H9 (cell line): ENCODE data around the gene CTNNB1. TPM values are rescaled to one million over a fixed set of nuclear protein-coding genes. Genes with fewer than 3 reads are reported as not detected.

Experiments used
- DNase-seq: peaks from one replicate; pipeline ENCODE4 v3.0.0-alpha.2; 2017
- H2AFZ ChIP-seq: one replicate; pipeline ENCODE4 v1.6.1; 2013; ENCODE audit warnings: mild to moderate bottlenecking, low read length, control low read depth, moderate library complexity
- H2AK5ac ChIP-seq: 2 replicates; pipeline ENCODE4 v1.6.1; 2013; ENCODE audit warnings: low read length, control low read depth, mixed read lengths; ENCODE audit not compliant: insufficient read length
- H2BK120ac ChIP-seq: one replicate; pipeline ENCODE4 v1.6.1; 2013; ENCODE audit warnings: low read depth, mild to moderate bottlenecking, low read length, control low read depth, inconsistent platforms; ENCODE audit not compliant: poor library complexity, severe bottlenecking
- H2BK12ac ChIP-seq: 2 replicates; pipeline ENCODE4 v1.6.1; 2013; ENCODE audit warnings: low read length, control low read depth, mixed read lengths, low read depth; ENCODE audit not compliant: insufficient read length
- H2BK15ac ChIP-seq: 2 replicates; pipeline ENCODE4 v1.6.1; 2013; ENCODE audit warnings: low read depth, low read length, control low read depth
- H2BK20ac ChIP-seq: one replicate; pipeline ENCODE4 v1.6.1; 2013; ENCODE audit warnings: low read depth, mild to moderate bottlenecking, low read length, control low read depth, inconsistent platforms; ENCODE audit not compliant: poor library complexity, severe bottlenecking
- H2BK5ac ChIP-seq: 2 replicates; pipeline ENCODE4 v1.6.1; 2013; ENCODE audit warnings: low read length, control low read depth, mixed read lengths; ENCODE audit not compliant: insufficient read length
- H3K14ac ChIP-seq: 2 replicates; pipeline ENCODE4 v1.6.1; 2013; ENCODE audit warnings: low read length, control low read depth; ENCODE audit not compliant: insufficient read depth
- H3K18ac ChIP-seq: 2 replicates; pipeline ENCODE4 v1.6.1; 2013; ENCODE audit warnings: low read depth, mild to moderate bottlenecking, mixed read lengths, low read length, control low read depth; ENCODE audit not compliant: insufficient read length
- H3K23ac ChIP-seq: 2 replicates; pipeline ENCODE4 v1.6.1; 2013; ENCODE audit warnings: low read length, control low read depth, mixed read lengths, low read depth; ENCODE audit not compliant: insufficient read length
- H3K23me2 ChIP-seq: 2 replicates; pipeline ENCODE4 v1.6.1; 2013; ENCODE audit warnings: low read depth, mild to moderate bottlenecking, mixed read lengths, low read length, control low read depth; ENCODE audit not compliant: insufficient read length, poor library complexity, severe bottlenecking
- H3K27ac ChIP-seq: 2 replicates; pipeline ENCODE4 v1.5.1; 2013; ENCODE audit warnings: low read length, control low read depth, mixed read lengths, low read depth; ENCODE audit not compliant: insufficient read length
- H3K27me3 ChIP-seq: 2 replicates; pipeline ENCODE4 v1.6.1; 2013; ENCODE audit warnings: low read length, control low read depth, inconsistent platforms; ENCODE audit not compliant: insufficient read depth
- H3K4ac ChIP-seq: 2 replicates; pipeline ENCODE4 v1.6.1; 2013; ENCODE audit warnings: low read depth, mild to moderate bottlenecking, control low read depth, inconsistent platforms, low read length, moderate library complexity
- H3K4me1 ChIP-seq: 2 replicates; pipeline ENCODE4 v1.6.1; 2013; ENCODE audit warnings: low read length, control low read depth, inconsistent platforms; ENCODE audit not compliant: insufficient read depth
- H3K4me2 ChIP-seq: 2 replicates; pipeline ENCODE4 v1.6.1; 2013; ENCODE audit warnings: low read length, control low read depth, mixed read lengths; ENCODE audit not compliant: insufficient read length, insufficient read depth
- H3K56ac ChIP-seq: 2 replicates; pipeline ENCODE4 v1.6.1; 2013; ENCODE audit warnings: low read depth, mild to moderate bottlenecking, mixed read lengths, low read length, control low read depth; ENCODE audit not compliant: insufficient read length
- H3K79me1 ChIP-seq: 2 replicates; pipeline ENCODE4 v1.6.1; 2013; ENCODE audit warnings: low read depth, mild to moderate bottlenecking, moderate library complexity, low read length, control low read depth, inconsistent platforms; ENCODE audit not compliant: insufficient read depth, poor library complexity, severe bottlenecking
- H3K79me2 ChIP-seq: 2 replicates; pipeline ENCODE4 v1.6.1; 2013; ENCODE audit warnings: low read length, control low read depth, inconsistent platforms; ENCODE audit not compliant: insufficient read depth
- H3K9ac ChIP-seq: 2 replicates; pipeline ENCODE4 v1.6.1; 2013; ENCODE audit warnings: low read length, control low read depth, mixed read lengths; ENCODE audit not compliant: insufficient read length; ENCODE audit errors: extremely low read depth
- H3K9me3 ChIP-seq: one replicate; pipeline ENCODE4 v1.6.1; 2013; ENCODE audit warnings: low read depth, low read length, inconsistent platforms; ENCODE audit not compliant: control insufficient read depth
- H3T11ph ChIP-seq: one replicate; pipeline ENCODE4 v1.6.1; 2013; ENCODE audit warnings: mild to moderate bottlenecking, low read length, control low read depth, inconsistent platforms
- H4K20me1 ChIP-seq: one replicate; pipeline ENCODE4 v1.6.1; 2013; ENCODE audit not compliant: control insufficient read depth, insufficient read length, insufficient read depth
- H4K5ac ChIP-seq: 2 replicates; pipeline ENCODE4 v1.6.1; 2013; ENCODE audit warnings: low read depth, mild to moderate bottlenecking, mixed read lengths, low read length, control low read depth; ENCODE audit not compliant: insufficient read length
- H4K8ac ChIP-seq: replicated peaks from 2 replicates; pipeline ENCODE4 v1.6.1; 2013; ENCODE audit warnings: low read length, control low read depth, mixed read lengths, low read depth; ENCODE audit not compliant: insufficient read length
- H4K91ac ChIP-seq: 2 replicates; pipeline ENCODE4 v1.6.1; 2013; ENCODE audit warnings: low read depth, mild to moderate bottlenecking, moderate library complexity, mixed read lengths, low read length, control low read depth; ENCODE audit not compliant: insufficient read length
- H3K27ac Mint-ChIP-seq, 3 experiments: 2 replicates in 2 of 3; 3 replicates in 1 of 3; pipeline ENCODE4 v1.8.0; 2020 to 2021; ENCODE audit warnings: mixed read lengths in 3 of 3, mild to moderate bottlenecking in 1 of 3, moderate library complexity in 1 of 3
- H3K27me3 Mint-ChIP-seq: 2 replicates; pipeline ENCODE4 v1.8.0; 2021; ENCODE audit warnings: low read depth, mild to moderate bottlenecking, moderate library complexity, mixed read lengths
- H3K36me3 Mint-ChIP-seq, 3 experiments: 2 replicates in 2 of 3; 3 replicates in 1 of 3; pipeline ENCODE4 v1.8.0; 2020 to 2021; ENCODE audit warnings: low read depth in 3 of 3, mixed read lengths in 3 of 3; ENCODE audit not compliant: insufficient read depth in 1 of 3
- H3K4me1 Mint-ChIP-seq, 2 experiments: 2 replicates each; pipeline ENCODE4 v1.8.0; 2020; ENCODE audit warnings: mixed read lengths in 2 of 2
- H3K4me3 Mint-ChIP-seq, 2 experiments: 2 replicates in 1 of 2; 3 replicates in 1 of 2; pipeline ENCODE4 v1.8.0; 2020 to 2021; ENCODE audit warnings: mild to moderate bottlenecking in 2 of 2, mixed read lengths in 2 of 2, moderate library complexity in 1 of 2
- H3K9me3 Mint-ChIP-seq, 2 experiments: 2 replicates in 1 of 2; 3 replicates in 1 of 2; pipeline ENCODE4 v1.8.0; 2020; ENCODE audit warnings: mild to moderate bottlenecking in 2 of 2, mixed read lengths in 2 of 2, moderate library complexity in 1 of 2
- WGBS: extraction: QIAGEN DNeasy Blood & Tissue Kit; methylation state at CpG from one replicate; pipeline ENCODE4 v1.1.7; 2013; ENCODE audit warnings: missing lambda C conversion rate, low lambda C conversion rate, mixed read lengths; ENCODE audit not compliant: insufficient read length; ENCODE audit errors: extremely low coverage; 5-methylcytosine and 5-hydroxymethylcytosine counted together
- total RNA-seq: library from RNA; stranded (reverse); gene quantifications from 2 replicates; pipeline ENCODE4 v1.2.1, GENCODE V29; 2021
- TF ChIP-seq, protein P1 (sequence below): fragments of 200-600 bp; sonication (generic); conservative IDR thresholded peaks from 3 replicates; pipeline ENCODE4 v1.8.0; 2021; ENCODE audit warnings: antibody characterized with exemption, mild to moderate bottlenecking

Gene CTNNB1
- total RNA-seq, 1 experiment from 2014 or later: 500 TPM

DNA sequence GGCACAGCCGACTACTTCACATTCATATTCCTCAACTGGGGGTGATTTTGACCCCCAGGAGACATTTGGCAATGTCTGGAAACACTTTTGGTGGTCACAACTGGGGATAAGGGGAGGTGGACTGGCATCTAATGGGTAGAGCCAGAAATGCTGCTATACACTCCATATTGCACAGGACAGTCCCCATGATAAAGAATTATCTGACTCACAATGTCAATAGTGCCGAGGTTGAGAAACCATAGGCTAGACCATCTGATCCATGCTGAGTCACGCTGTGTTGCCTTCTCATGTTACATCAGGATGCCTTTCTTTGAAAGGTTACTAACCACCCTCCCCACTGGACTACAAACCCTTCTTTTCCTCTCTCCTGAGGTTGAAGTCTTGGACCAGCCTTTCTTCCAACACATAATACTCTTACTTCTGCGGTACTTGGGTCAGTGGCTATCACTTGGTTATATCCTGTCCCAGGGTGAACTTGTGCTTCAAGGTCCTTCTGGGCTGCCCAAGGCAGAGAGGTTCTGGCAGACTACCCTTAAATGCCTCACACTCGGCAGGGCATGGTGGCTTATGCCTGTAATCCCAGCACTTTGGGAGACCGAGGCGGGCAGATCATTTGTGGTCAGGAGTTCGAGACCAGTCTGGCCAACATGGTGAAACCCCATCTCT is 68.8 kb downstream of the CTNNB1 start:
- no peak overlapping the region for H4K5ac ChIP-seq
- Mint-ChIP-seq H3K27me3 (no peaks in the 10 kb centered on the region; the same call in 1 of the 2 replicates), H3K27ac (no peak overlapping the region), H3K4me3 (no peak overlapping the region), H3K36me3 (peaks cover 0 to 4% (median 4%) of the 10 kb centered on the region in 3 experiments; a peak in 3 of 7 replicates), H3K4me1 (peaks cover 3 to 6% of the 10 kb centered on the region in 2 experiments; a peak in 3 of 4 replicates), H3K9me3 (peaks cover 3 to 6% of the 10 kb centered on the region in 2 experiments; a peak in 2 of 5 replicates)
- H3K9me3 ChIP-seq: no peaks in the 10 kb centered on the region
- H2AFZ ChIP-seq: no peak overlapping the region
- H3K9ac ChIP-seq: no peak overlapping the region
- no peak overlapping the region for H4K8ac ChIP-seq
- no peak overlapping the region for H3K18ac ChIP-seq
- H4K20me1 ChIP-seq: no peaks in the 10 kb centered on the region
- H2BK20ac ChIP-seq: no peak overlapping the region
- H3T11ph ChIP-seq: no peak overlapping the region
- H2BK5ac ChIP-seq: no peak overlapping the region
- no peaks in the 10 kb centered on the region for H3K79me2 ChIP-seq
- no peak overlapping the region for H3K4ac ChIP-seq
- H2BK120ac ChIP-seq: no peak overlapping the region
- no peak overlapping the region for H3K23ac ChIP-seq
- TF ChIP-seq, protein P1, sequence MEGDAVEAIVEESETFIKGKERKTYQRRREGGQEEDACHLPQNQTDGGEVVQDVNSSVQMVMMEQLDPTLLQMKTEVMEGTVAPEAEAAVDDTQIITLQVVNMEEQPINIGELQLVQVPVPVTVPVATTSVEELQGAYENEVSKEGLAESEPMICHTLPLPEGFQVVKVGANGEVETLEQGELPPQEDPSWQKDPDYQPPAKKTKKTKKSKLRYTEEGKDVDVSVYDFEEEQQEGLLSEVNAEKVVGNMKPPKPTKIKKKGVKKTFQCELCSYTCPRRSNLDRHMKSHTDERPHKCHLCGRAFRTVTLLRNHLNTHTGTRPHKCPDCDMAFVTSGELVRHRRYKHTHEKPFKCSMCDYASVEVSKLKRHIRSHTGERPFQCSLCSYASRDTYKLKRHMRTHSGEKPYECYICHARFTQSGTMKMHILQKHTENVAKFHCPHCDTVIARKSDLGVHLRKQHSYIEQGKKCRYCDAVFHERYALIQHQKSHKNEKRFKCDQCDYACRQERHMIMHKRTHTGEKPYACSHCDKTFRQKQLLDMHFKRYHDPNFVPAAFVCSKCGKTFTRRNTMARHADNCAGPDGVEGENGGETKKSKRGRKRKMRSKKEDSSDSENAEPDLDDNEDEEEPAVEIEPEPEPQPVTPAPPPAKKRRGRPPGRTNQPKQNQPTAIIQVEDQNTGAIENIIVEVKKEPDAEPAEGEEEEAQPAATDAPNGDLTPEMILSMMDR: no peak
- no peaks in the 10 kb centered on the region for H3K23me2 ChIP-seq
- H3K27me3 ChIP-seq: no peaks in the 10 kb centered on the region
- H2AK5ac ChIP-seq: no peak overlapping the region
- no peak overlapping the region for H2BK12ac ChIP-seq
- no peaks in the 10 kb centered on the region for H3K79me1 ChIP-seq
- H3K56ac ChIP-seq: no peak overlapping the region
- no peak for DNase-seq
- H3K4me1 ChIP-seq: no peaks in the 10 kb centered on the region; the same call in 1 of the 2 replicates
- H3K14ac ChIP-seq: no peak overlapping the region
- no peak overlapping the region for H3K27ac ChIP-seq
- H3K4me2 ChIP-seq: no peak overlapping the region
- no peak overlapping the region for H2BK15ac ChIP-seq
- WGBS: no CpG with 5 or more reads among the region's 8 CpGs
- H4K91ac ChIP-seq: no peak overlapping the region
